Kidney (tissue), 14 donors: ENCODE measurements around the gene EIF4E2. TPM values are rescaled to one million over a fixed set of nuclear protein-coding genes. Genes with fewer than 3 reads are reported as not detected.

ENCODE experiments used
- DNase-seq, 5 donors: peaks; one replicate each; pipeline ENCODE4 v3.0.0-alpha.2; 2013 to 2020
- FAIRE-seq: peaks from 2 replicates; lab custom pipeline; 2012; peaks lifted over from hg19 to GRCh38; lab: Jason Lieb, UNC
- H3K27ac ChIP-seq, 2 donors: one replicate each; pipeline ENCODE4 v1.7.0; 2013; ENCODE audit warnings: low read depth in 2 of 2, low read length in 2 of 2, inconsistent platforms in 1 of 2
- H3K27me3 ChIP-seq: one replicate; pipeline ENCODE4 v1.7.1; 2013; ENCODE audit warnings: low read length, inconsistent platforms; ENCODE audit not compliant: control insufficient read depth, insufficient read depth
- H3K36me3 ChIP-seq, 3 donors: one replicate each; pipeline versions ENCODE4 v1.7.0 to v1.7.1; 2013; ENCODE audit warnings: low read length in 3 of 3, control low read depth in 1 of 3, inconsistent platforms in 1 of 3; ENCODE audit not compliant: insufficient read depth in 3 of 3, control insufficient read depth in 2 of 3
- H3K4me1 ChIP-seq, 3 donors: one replicate each; pipeline versions ENCODE4 v1.7.0 to v1.7.1; 2013; ENCODE audit warnings: low read length in 3 of 3, inconsistent platforms in 1 of 3, low read depth in 1 of 3; ENCODE audit not compliant: control insufficient read depth in 2 of 3, insufficient read depth in 2 of 3
- H3K4me3 ChIP-seq, 3 donors: one replicate each; pipeline versions ENCODE4 v1.7.0 to v1.8.1; 2013; ENCODE audit warnings: low read length in 3 of 3, control low read depth in 1 of 3, inconsistent platforms in 1 of 3
- H3K9ac ChIP-seq, 3 donors: one replicate each; pipeline versions ENCODE4 v1.7.0 to v1.7.1; 2013; ENCODE audit warnings: low read length in 3 of 3, control low read depth in 1 of 3, inconsistent platforms in 1 of 3
- H3K9me3 ChIP-seq, 3 donors: one replicate each; pipeline versions ENCODE4 v1.7.0 to v1.7.1; 2013; ENCODE audit warnings: low read length in 3 of 3, control low read depth in 1 of 3, inconsistent platforms in 1 of 3; ENCODE audit not compliant: control insufficient read depth in 2 of 3, insufficient read depth in 1 of 3
- intact Hi-C: fragments of 100-400 bp; cut with DNase I; formaldehyde crosslinking; loops from one replicate; pipeline ENCODE4 v1.11.1; 2022
- polyA plus RNA-seq: library from polyadenylated mRNA; stranded (reverse); fragments of 350-450 nt; fragmentation: Illumina TruSeq; extraction: RNeasy Lipid Tissue Mini Kit (QIAGEN cat#74804); gene quantifications from one replicate; pipeline ENCODE4 v1.2.3, GENCODE V29; 2014; ENCODE audit warnings: low read depth, low replicate concordance; ENCODE audit not compliant: insufficient read depth
- total RNA-seq: library from RNA; stranded (reverse); fragmentation: NEBNext Ultra II Directional; extraction: Animal tissue kit (Norgen Biotek cat#: 25700); gene quantifications from one replicate; pipeline ENCODE4 v1.2.1, GENCODE V29; 2021
- TF ChIP-seq, protein P1 (sequence below): IDR thresholded peaks from 3 replicates; pipeline ENCODE4 v1.5.1; 2012; ENCODE audit warnings: mild to moderate bottlenecking, moderate library complexity, borderline replicate concordance; ENCODE audit not compliant: insufficient read depth; ENCODE audit errors: extremely low read depth
- donor health status: control.
- donor health status: control.
- donor health status: control.
- donor health status: control.
- donor health status: control.
- donor health status: DM: yes; HTN: yes; CAD: no.
- donor health status: Normal renal cell carcinoma (clear cell type).

Gene EIF4E2
- total and polyA plus RNA-seq, 2 donors from 2014 or later, result 78.3 to 79.2 TPM

- no peak for FAIRE-seq
- H3K27ac ChIP-seq, result no peak overlapping the region
Measured at GRCh38 chr2:232578626-232579025, 28.1 kb downstream of the EIF4E2 start.

GRCh38 chr2:232580648-232580981 lies 30.1 kb downstream of the EIF4E2 start:
- no peaks in the 10 kb centered on the region for H3K9me3 ChIP-seq
- H3K27me3 ChIP-seq, result no peaks in the 10 kb centered on the region
- DNase-seq (no peak), FAIRE-seq (no peak)
- H3K4me3 ChIP-seq, result no peak overlapping the region
- intact Hi-C loops, result no loop called here
- H3K36me3 ChIP-seq, result peaks cover 0 to 25% (median 6%) of the 10 kb centered on the region in 3 donors
- no peak overlapping the region for H3K27ac ChIP-seq
- H3K4me1 ChIP-seq, result peaks cover 0 to 15% (median 4%) of the 10 kb centered on the region in 3 donors
- H3K9ac ChIP-seq, result no peak overlapping the region
- TF ChIP-seq, protein P1, sequence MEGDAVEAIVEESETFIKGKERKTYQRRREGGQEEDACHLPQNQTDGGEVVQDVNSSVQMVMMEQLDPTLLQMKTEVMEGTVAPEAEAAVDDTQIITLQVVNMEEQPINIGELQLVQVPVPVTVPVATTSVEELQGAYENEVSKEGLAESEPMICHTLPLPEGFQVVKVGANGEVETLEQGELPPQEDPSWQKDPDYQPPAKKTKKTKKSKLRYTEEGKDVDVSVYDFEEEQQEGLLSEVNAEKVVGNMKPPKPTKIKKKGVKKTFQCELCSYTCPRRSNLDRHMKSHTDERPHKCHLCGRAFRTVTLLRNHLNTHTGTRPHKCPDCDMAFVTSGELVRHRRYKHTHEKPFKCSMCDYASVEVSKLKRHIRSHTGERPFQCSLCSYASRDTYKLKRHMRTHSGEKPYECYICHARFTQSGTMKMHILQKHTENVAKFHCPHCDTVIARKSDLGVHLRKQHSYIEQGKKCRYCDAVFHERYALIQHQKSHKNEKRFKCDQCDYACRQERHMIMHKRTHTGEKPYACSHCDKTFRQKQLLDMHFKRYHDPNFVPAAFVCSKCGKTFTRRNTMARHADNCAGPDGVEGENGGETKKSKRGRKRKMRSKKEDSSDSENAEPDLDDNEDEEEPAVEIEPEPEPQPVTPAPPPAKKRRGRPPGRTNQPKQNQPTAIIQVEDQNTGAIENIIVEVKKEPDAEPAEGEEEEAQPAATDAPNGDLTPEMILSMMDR, result no peak

More at GRCh38 chr2:232578626-232579025, 28.1 kb downstream of the EIF4E2 start:
- no peak for DNase-seq
- TF ChIP-seq, protein P1, result no peak
- no peak overlapping the region for H3K4me3 ChIP-seq
- H3K9ac ChIP-seq, result no peak overlapping the region
- H3K36me3 ChIP-seq, result peaks cover 0 to 25% (median 6%) of the 10 kb centered on the region in 3 donors
- no peaks in the 10 kb centered on the region for H3K27me3 ChIP-seq
- no peaks in the 10 kb centered on the region for H3K9me3 ChIP-seq
- intact Hi-C loops, result no loop called here
- H3K4me1 ChIP-seq, result peaks cover 2 to 26% (median 4%) of the 10 kb centered on the region in 3 donors

DNA sequence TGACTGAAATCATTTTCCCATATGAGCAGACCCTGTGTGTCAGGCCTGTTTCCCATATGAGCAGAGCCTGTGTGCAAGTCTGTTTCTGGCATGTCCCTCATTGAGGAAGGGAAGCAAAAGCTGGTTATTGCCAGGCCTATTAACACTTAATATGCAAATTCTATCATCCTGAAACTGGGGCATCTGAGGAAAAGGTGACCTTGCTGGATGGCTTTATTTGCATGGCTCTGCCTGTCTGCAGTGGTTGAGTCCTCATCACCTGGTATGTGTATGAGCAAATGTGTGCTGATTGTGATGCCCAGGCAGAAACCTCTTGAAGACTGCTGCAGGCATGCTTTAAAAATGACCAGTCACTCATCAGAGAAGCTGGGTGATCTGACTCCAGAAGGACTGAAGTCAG lies 31.2 kb downstream of the EIF4E2 start:
- no peak overlapping the region for H3K27ac ChIP-seq
- no peak overlapping the region for H3K4me3 ChIP-seq
- TF ChIP-seq, protein P1, result no peak
- H3K36me3 ChIP-seq, result peaks cover 0 to 25% (median 6%) of the 10 kb centered on the region in 3 donors
- DNase-seq (no peak), FAIRE-seq (no peak)
- intact Hi-C loops, result no loop called here
- H3K27me3 ChIP-seq, result no peaks in the 10 kb centered on the region
- H3K9ac ChIP-seq, result no peak overlapping the region
- H3K4me1 ChIP-seq, result peaks cover 0 to 19% (median 4%) of the 10 kb centered on the region in 3 donors
- no peaks in the 10 kb centered on the region for H3K9me3 ChIP-seq

GRCh38 chr2:232584238-232584637 lies 33.7 kb downstream of the EIF4E2 start:
- H3K9ac ChIP-seq, result no peak overlapping the region
- TF ChIP-seq, protein P1, result no peak
- peaks cover 0 to 19% (median 7%) of the 10 kb centered on the region in 3 donors for H3K4me1 ChIP-seq
- no peaks in the 10 kb centered on the region for H3K27me3 ChIP-seq
- DNase-seq, result no peak
- H3K9me3 ChIP-seq, result no peaks in the 10 kb centered on the region
- no peak overlapping the region for H3K27ac ChIP-seq
- intact Hi-C loops, result no loop called here
- H3K36me3 ChIP-seq, result peaks cover 0 to 25% (median 6%) of the 10 kb centered on the region in 3 donors
- H3K4me3 ChIP-seq, result no peak overlapping the region
- no peak for FAIRE-seq
